HEK293T (cell line): Measurements from ENCODE around the gene TMPRSS5.

ENCODE experiments used
- ARNT ChIP-seq: fragments of 450-650 bp; IDR thresholded peaks from 2 replicates; pipeline ENCODE4 v1.6.1; 2017; ENCODE audit warnings: mild to moderate bottlenecking
- BHLHE40 ChIP-seq: fragments of 450-650 bp; IDR thresholded peaks from 2 replicates; pipeline ENCODE4 v1.6.1; 2016; ENCODE audit warnings: mild to moderate bottlenecking, moderate library complexity, borderline replicate concordance
- CTBP1 ChIP-seq: fragments of 450-650 bp; IDR thresholded peaks from 2 replicates; pipeline ENCODE4 v1.6.1; 2016; ENCODE audit warnings: borderline replicate concordance
- FOXA1 ChIP-seq: fragments of 450-650 bp; IDR thresholded peaks from 2 replicates; pipeline ENCODE4 v1.6.1; 2016; ENCODE audit warnings: mild to moderate bottlenecking
- FOXM1 ChIP-seq: fragments of 450-650 bp; IDR thresholded peaks from 2 replicates; pipeline ENCODE4 v1.6.1; 2017; ENCODE audit warnings: mild to moderate bottlenecking, borderline replicate concordance
- HDGF ChIP-seq: fragments of 450-650 bp; IDR thresholded peaks from 2 replicates; pipeline ENCODE4 v1.6.1; 2017; ENCODE audit warnings: antibody characterized with exemption, borderline replicate concordance
- L3MBTL2 ChIP-seq: fragments of 450-650 bp; conservative IDR thresholded peaks from 2 replicates; pipeline ENCODE4 v1.6.1; 2016; ENCODE audit warnings: mild to moderate bottlenecking
- LEF1 ChIP-seq: fragments of 450-650 bp; IDR thresholded peaks from 2 replicates; pipeline ENCODE4 v1.6.1; 2017; ENCODE audit warnings: mild to moderate bottlenecking, borderline replicate concordance
- NFRKB ChIP-seq: fragments of 450-650 bp; IDR thresholded peaks from 2 replicates; pipeline ENCODE4 v1.6.1; 2016; ENCODE audit warnings: mild to moderate bottlenecking, moderate library complexity
- SP1 ChIP-seq: fragments of 450-650 bp; IDR thresholded peaks from 2 replicates; pipeline ENCODE4 v1.6.1; 2017
- SUZ12 ChIP-seq: fragments of 450-650 bp; IDR thresholded peaks from 2 replicates; pipeline ENCODE4 v1.6.1; 2016; ENCODE audit warnings: mild to moderate bottlenecking
- TARDBP ChIP-seq: fragments of 450-650 bp; IDR thresholded peaks from 2 replicates; pipeline ENCODE4 v1.6.1; 2016
- ZNF384 ChIP-seq: fragments of 450-650 bp; IDR thresholded peaks from 2 replicates; pipeline ENCODE4 v1.6.1; 2016
- TF ChIP-seq, protein P1 (sequence below): fragments of 450-650 bp; IDR thresholded peaks from 2 replicates; pipeline ENCODE4 v1.6.1; 2016

DNA sequence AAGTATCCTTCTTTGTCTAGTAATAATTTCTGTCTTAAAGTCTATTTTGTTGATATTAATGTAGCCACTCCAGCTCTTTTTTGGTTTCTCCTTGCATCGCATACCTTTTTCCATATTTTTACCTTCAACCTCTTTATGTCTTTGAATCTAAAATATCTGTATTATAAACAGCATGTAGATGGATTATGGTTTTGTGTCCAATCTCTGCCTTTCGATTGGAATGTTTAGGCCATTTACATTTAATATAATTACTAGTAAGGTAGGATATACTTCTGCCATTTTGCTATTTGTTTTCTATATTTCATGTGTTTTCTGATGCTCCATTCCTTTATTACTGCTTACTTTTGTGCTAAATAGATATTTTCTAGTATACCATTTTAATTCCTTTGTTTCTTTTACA lies 39.5 kb downstream of the TMPRSS5 start:
- TF ChIP-seq L3MBTL2 (no peak), BHLHE40 (no peak), CTBP1 (no peak), ZNF384 (no peak), HDGF (no peak), FOXM1 (no peak), LEF1 (no peak), SUZ12 (no peak), NFRKB (no peak), SP1 (no peak), ARNT (no peak), FOXA1 (no peak), TARDBP (no peak)
- TF ChIP-seq, protein P1, sequence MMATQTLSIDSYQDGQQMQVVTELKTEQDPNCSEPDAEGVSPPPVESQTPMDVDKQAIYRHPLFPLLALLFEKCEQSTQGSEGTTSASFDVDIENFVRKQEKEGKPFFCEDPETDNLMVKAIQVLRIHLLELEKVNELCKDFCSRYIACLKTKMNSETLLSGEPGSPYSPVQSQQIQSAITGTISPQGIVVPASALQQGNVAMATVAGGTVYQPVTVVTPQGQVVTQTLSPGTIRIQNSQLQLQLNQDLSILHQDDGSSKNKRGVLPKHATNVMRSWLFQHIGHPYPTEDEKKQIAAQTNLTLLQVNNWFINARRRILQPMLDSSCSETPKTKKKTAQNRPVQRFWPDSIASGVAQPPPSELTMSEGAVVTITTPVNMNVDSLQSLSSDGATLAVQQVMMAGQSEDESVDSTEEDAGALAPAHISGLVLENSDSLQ, result no peak
